ENCODE results near the gene PLCL1.

PLCL1 gene

GRCh38 chr2:197986977-197987376, 182.6 kb downstream of the PLCL1 start:
- H3K27ac ChIP-seq (ENCODE audit: insufficient read depth, low read depth, low read length, poor library complexity, severe bottlenecking) = no peak overlapping the region
- H3K36me3 ChIP-seq (ENCODE audit: control insufficient read depth, insufficient read depth, low read length) = no peaks in the 10 kb centered on the region
- 91 to 95% methylated on average over 1 to 3 of the region's 3 CpGs for WGBS, 2 experiments
- H3K9me3 ChIP-seq (ENCODE audit: control insufficient read depth, low read length) = no peaks in the 10 kb centered on the region
- no peak overlapping the region for H3K4me3 ChIP-seq (ENCODE audit: insufficient read depth, low read depth, low read length)
- H3K27me3 ChIP-seq (ENCODE audit: control insufficient read depth, insufficient read depth, low read length, poor library complexity, severe bottlenecking) = no peaks in the 10 kb centered on the region
- H3K4me1 ChIP-seq (ENCODE audit: control insufficient read depth, insufficient read depth, low read length) = no peaks in the 10 kb centered on the region

- Histone ChIP-seq H3K36me3 (ENCODE audit: control insufficient read depth, insufficient read depth, low read length) (no peaks in the 10 kb centered on the region), H3K9me3 (ENCODE audit: control insufficient read depth, low read length) (no peaks in the 10 kb centered on the region), H3K4me3 (ENCODE audit: insufficient read depth, low read depth, low read length) (no peak overlapping the region), H3K4me1 (ENCODE audit: control insufficient read depth, insufficient read depth, low read length) (no peaks in the 10 kb centered on the region), H3K27me3 (ENCODE audit: control insufficient read depth, insufficient read depth, low read length, poor library complexity, severe bottlenecking) (no peaks in the 10 kb centered on the region), H3K27ac (ENCODE audit: insufficient read depth, low read depth, low read length, poor library complexity, severe bottlenecking) (no peak overlapping the region)
- WGBS, 2 experiments = 94 to 100% methylated on average over 2 of the region's 2 CpGs
These were observed 186.0 kb downstream of the PLCL1 start for GRCh38 chr2:197990356-197990755.

- WGBS, 2 experiments = 90 to 98% methylated on average over 3 of the region's 4 CpGs
- Histone ChIP-seq H3K27me3 (ENCODE audit: control insufficient read depth, insufficient read depth, low read length, poor library complexity, severe bottlenecking) (no peaks in the 10 kb centered on the region), H3K36me3 (ENCODE audit: control insufficient read depth, insufficient read depth, low read length) (no peaks in the 10 kb centered on the region), H3K4me1 (ENCODE audit: control insufficient read depth, insufficient read depth, low read length) (no peaks in the 10 kb centered on the region), H3K9me3 (ENCODE audit: control insufficient read depth, low read length) (no peaks in the 10 kb centered on the region), H3K27ac (ENCODE audit: insufficient read depth, low read depth, low read length, poor library complexity, severe bottlenecking) (no peak overlapping the region), H3K4me3 (ENCODE audit: insufficient read depth, low read depth, low read length) (no peak overlapping the region)
These were observed 188.2 kb downstream of the PLCL1 start for GRCh38 chr2:197992482-197993133.

GRCh38 chr2:197993363-197993762, 189.0 kb downstream of the PLCL1 start:
- no peaks in the 10 kb centered on the region for H3K27me3 ChIP-seq (ENCODE audit: control insufficient read depth, insufficient read depth, low read length, poor library complexity, severe bottlenecking)
- no peaks in the 10 kb centered on the region for H3K36me3 ChIP-seq (ENCODE audit: control insufficient read depth, insufficient read depth, low read length)
- no peaks in the 10 kb centered on the region for H3K4me1 ChIP-seq (ENCODE audit: control insufficient read depth, insufficient read depth, low read length)
- no peak overlapping the region for H3K4me3 ChIP-seq (ENCODE audit: insufficient read depth, low read depth, low read length)
- H3K27ac ChIP-seq (ENCODE audit: insufficient read depth, low read depth, low read length, poor library complexity, severe bottlenecking) = no peak overlapping the region
- H3K9me3 ChIP-seq (ENCODE audit: control insufficient read depth, low read length) = no peaks in the 10 kb centered on the region

GRCh38 chr2:197993830-197994229, 189.4 kb downstream of the PLCL1 start:
- Histone ChIP-seq H3K4me3 (ENCODE audit: insufficient read depth, low read depth, low read length) (no peak overlapping the region), H3K36me3 (ENCODE audit: control insufficient read depth, insufficient read depth, low read length) (no peaks in the 10 kb centered on the region), H3K27me3 (ENCODE audit: control insufficient read depth, insufficient read depth, low read length, poor library complexity, severe bottlenecking) (no peaks in the 10 kb centered on the region), H3K27ac (ENCODE audit: insufficient read depth, low read depth, low read length, poor library complexity, severe bottlenecking) (no peak overlapping the region), H3K4me1 (ENCODE audit: control insufficient read depth, insufficient read depth, low read length) (no peaks in the 10 kb centered on the region), H3K9me3 (ENCODE audit: control insufficient read depth, low read length) (no peaks in the 10 kb centered on the region)
- 94 to 98% methylated on average over 2 of the region's 2 CpGs for WGBS, 2 experiments

GRCh38 chr2:197994751-197995150, 190.4 kb downstream of the PLCL1 start:
- 85 to 90% methylated on average over 1 of the region's 1 CpG for WGBS, 2 experiments
- Histone ChIP-seq H3K4me3 (ENCODE audit: insufficient read depth, low read depth, low read length) (no peak overlapping the region), H3K9me3 (ENCODE audit: control insufficient read depth, low read length) (no peaks in the 10 kb centered on the region), H3K27me3 (ENCODE audit: control insufficient read depth, insufficient read depth, low read length, poor library complexity, severe bottlenecking) (no peaks in the 10 kb centered on the region), H3K36me3 (ENCODE audit: control insufficient read depth, insufficient read depth, low read length) (no peaks in the 10 kb centered on the region), H3K4me1 (ENCODE audit: control insufficient read depth, insufficient read depth, low read length) (no peaks in the 10 kb centered on the region), H3K27ac (ENCODE audit: insufficient read depth, low read depth, low read length, poor library complexity, severe bottlenecking) (no peak overlapping the region)

- H3K27me3 ChIP-seq (ENCODE audit: control insufficient read depth, insufficient read depth, low read length, poor library complexity, severe bottlenecking) = no peaks in the 10 kb centered on the region
- H3K36me3 ChIP-seq (ENCODE audit: control insufficient read depth, insufficient read depth, low read length) = no peaks in the 10 kb centered on the region
- no peaks in the 10 kb centered on the region for H3K4me1 ChIP-seq (ENCODE audit: control insufficient read depth, insufficient read depth, low read length)
- no peak overlapping the region for H3K27ac ChIP-seq (ENCODE audit: insufficient read depth, low read depth, low read length, poor library complexity, severe bottlenecking)
- 91 to 93% methylated on average over 2 of the region's 2 CpGs for WGBS, 2 experiments
- no peak overlapping the region for H3K4me3 ChIP-seq (ENCODE audit: insufficient read depth, low read depth, low read length)
- no peaks in the 10 kb centered on the region for H3K9me3 ChIP-seq (ENCODE audit: control insufficient read depth, low read length)
These were observed 192.2 kb downstream of the PLCL1 start for GRCh38 chr2:197996583-197996982.

- Histone ChIP-seq H3K4me1 (ENCODE audit: control insufficient read depth, insufficient read depth, low read length) (no peaks in the 10 kb centered on the region), H3K36me3 (ENCODE audit: control insufficient read depth, insufficient read depth, low read length) (no peaks in the 10 kb centered on the region), H3K9me3 (ENCODE audit: control insufficient read depth, low read length) (no peaks in the 10 kb centered on the region), H3K4me3 (ENCODE audit: insufficient read depth, low read depth, low read length) (no peak overlapping the region), H3K27me3 (ENCODE audit: control insufficient read depth, insufficient read depth, low read length, poor library complexity, severe bottlenecking) (no peaks in the 10 kb centered on the region), H3K27ac (ENCODE audit: insufficient read depth, low read depth, low read length, poor library complexity, severe bottlenecking) (no peak overlapping the region)
- WGBS, 2 experiments = 91 to 94% methylated on average over 7 of the region's 7 CpGs
These were observed 192.7 kb downstream of the PLCL1 start for GRCh38 chr2:197997083-197997541.

GRCh38 chr2:197998702-197999101, 194.3 kb downstream of the PLCL1 start:
- Histone ChIP-seq H3K27me3 (ENCODE audit: control insufficient read depth, insufficient read depth, low read length, poor library complexity, severe bottlenecking) (no peaks in the 10 kb centered on the region), H3K4me1 (ENCODE audit: control insufficient read depth, insufficient read depth, low read length) (no peaks in the 10 kb centered on the region), H3K27ac (ENCODE audit: insufficient read depth, low read depth, low read length, poor library complexity, severe bottlenecking) (no peak overlapping the region), H3K36me3 (ENCODE audit: control insufficient read depth, insufficient read depth, low read length) (no peaks in the 10 kb centered on the region), H3K4me3 (ENCODE audit: insufficient read depth, low read depth, low read length) (no peak overlapping the region), H3K9me3 (ENCODE audit: control insufficient read depth, low read length) (no peaks in the 10 kb centered on the region)
- 94 to 96% methylated on average over 3 of the region's 3 CpGs for whole genome bisulfite sequencing, 2 experiments

GRCh38 chr2:198000417-198000816, 196.0 kb downstream of the PLCL1 start:
- no peaks in the 10 kb centered on the region for H3K36me3 ChIP-seq (ENCODE audit: control insufficient read depth, insufficient read depth, low read length)
- H3K9me3 ChIP-seq (ENCODE audit: control insufficient read depth, low read length) = no peaks in the 10 kb centered on the region
- H3K4me3 ChIP-seq (ENCODE audit: insufficient read depth, low read depth, low read length) = no peak overlapping the region
- H3K27me3 ChIP-seq (ENCODE audit: control insufficient read depth, insufficient read depth, low read length, poor library complexity, severe bottlenecking) = no peaks in the 10 kb centered on the region
- no peak overlapping the region for H3K27ac ChIP-seq (ENCODE audit: insufficient read depth, low read depth, low read length, poor library complexity, severe bottlenecking)
- H3K4me1 ChIP-seq (ENCODE audit: control insufficient read depth, insufficient read depth, low read length) = no peaks in the 10 kb centered on the region
- WGBS, 2 experiments = no CpG with 5 or more reads among the region's 1 CpG

GRCh38 chr2:198004173-198004572, 199.8 kb downstream of the PLCL1 start:
- Histone ChIP-seq H3K36me3 (ENCODE audit: control insufficient read depth, insufficient read depth, low read length) (no peaks in the 10 kb centered on the region), H3K27ac (ENCODE audit: insufficient read depth, low read depth, low read length, poor library complexity, severe bottlenecking) (no peak overlapping the region), H3K27me3 (ENCODE audit: control insufficient read depth, insufficient read depth, low read length, poor library complexity, severe bottlenecking) (no peaks in the 10 kb centered on the region), H3K4me1 (ENCODE audit: control insufficient read depth, insufficient read depth, low read length) (no peaks in the 10 kb centered on the region), H3K9me3 (ENCODE audit: control insufficient read depth, low read length) (no peaks in the 10 kb centered on the region), H3K4me3 (ENCODE audit: insufficient read depth, low read depth, low read length) (no peak overlapping the region)
- WGBS, 2 experiments = 100% methylated on average over 1 of the region's 1 CpG

Measured in ectodermal cell (in vitro differentiated cells).